Gastrocnemius medialis (tissue), 4 donors: ENCODE data around the gene TOR1B.

ENCODE experiments used
- CTCF ChIP-seq, 5 experiments: fragments of 450-650 bp in 3 of 5; fragments of 200-600 bp in 2 of 5; sonication (generic) in 2 of 5; IDR thresholded peaks in 4 of 5; conservative IDR thresholded peaks in 1 of 5; 1 replicate in 4 of 5; 2 replicates in 1 of 5; pipeline ENCODE4 v1.5.1; 2016 to 2019; ENCODE audit warnings: antibody characterized with exemption in 5 of 5, mild to moderate bottlenecking in 3 of 5, moderate library complexity in 3 of 5
- POLR2A ChIP-seq, 2 donors: fragments of 450-650 bp; IDR thresholded peaks; one replicate each; pipeline ENCODE4 v1.6.1; 2017; ENCODE audit warnings: antibody characterized with exemption in 2 of 2, mild to moderate bottlenecking in 2 of 2, moderate library complexity in 2 of 2

- TF ChIP-seq CTCF (IDR thresholded peaks at IDR 0.05 in 4 of 5, conservative IDR thresholded peaks at IDR 0.05 in 1 of 5), result no peak
- no peak for TF ChIP-seq POLR2A (IDR thresholded peaks at IDR 0.05)
These were observed 23.3 kb upstream of the TOR1B start for GRCh38 chr9:129779560-129780190.
